HG02798 (cell line): Measurements from ENCODE around the gene IPP.
"Not testable (repeated sequence)": the region's sequence is repeated elsewhere in the genome, so short reads cannot be mapped to it uniquely, and the experiment has no call there.

Experiments used
- ATAC-seq: cut with Tn5 transposase; IDR thresholded peaks from one replicate; pipeline ENCODE4 v1.9.1; 2021; ENCODE audit warnings: mild to moderate bottlenecking; ENCODE audit not compliant: unreplicated experiment, poor library complexity

Gene IPP

DNA sequence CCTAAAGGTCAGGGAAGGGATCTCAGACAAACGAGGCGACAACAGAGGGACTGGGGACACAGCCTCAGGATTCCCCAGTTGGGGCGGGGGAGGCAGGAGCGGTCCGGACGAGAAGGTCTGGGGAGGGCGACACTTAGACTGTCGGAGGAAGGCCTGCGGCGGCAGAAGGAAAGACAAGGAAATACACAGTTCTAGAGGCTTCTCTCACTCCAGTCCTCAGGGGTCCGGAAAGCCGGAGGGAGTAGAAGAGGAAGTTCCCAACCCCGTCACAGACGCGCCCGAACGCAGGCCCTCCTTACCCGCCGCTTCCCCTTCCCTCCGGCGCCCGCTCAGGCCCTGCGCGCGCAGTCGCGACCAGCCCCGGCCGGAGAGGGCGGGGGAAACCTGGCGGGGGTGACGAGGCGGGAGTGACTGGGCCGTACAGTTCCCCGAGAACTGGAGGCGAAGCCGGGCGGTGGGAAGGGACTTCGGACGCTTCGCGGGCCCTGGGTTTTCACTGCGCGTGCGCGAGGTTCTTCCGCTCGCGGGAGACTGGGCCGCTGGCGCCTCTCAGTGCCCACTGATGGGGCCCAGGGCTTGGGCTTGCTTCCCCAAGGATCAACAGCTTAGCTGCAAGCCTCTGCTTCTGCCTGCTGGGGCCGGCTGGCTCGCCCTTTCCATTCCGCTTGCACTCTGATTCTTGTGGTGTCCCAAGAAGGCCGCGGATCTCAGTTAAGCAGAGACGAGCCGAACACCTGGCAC is at the start of gene IPP:
IPP (minus strand) TSS at position 356 of the 741 bp plus-strand sequence. CDS start 4,242 bp downstream, outside the sequence.
- peak; percentile 94 for ATAC-seq

DNA sequence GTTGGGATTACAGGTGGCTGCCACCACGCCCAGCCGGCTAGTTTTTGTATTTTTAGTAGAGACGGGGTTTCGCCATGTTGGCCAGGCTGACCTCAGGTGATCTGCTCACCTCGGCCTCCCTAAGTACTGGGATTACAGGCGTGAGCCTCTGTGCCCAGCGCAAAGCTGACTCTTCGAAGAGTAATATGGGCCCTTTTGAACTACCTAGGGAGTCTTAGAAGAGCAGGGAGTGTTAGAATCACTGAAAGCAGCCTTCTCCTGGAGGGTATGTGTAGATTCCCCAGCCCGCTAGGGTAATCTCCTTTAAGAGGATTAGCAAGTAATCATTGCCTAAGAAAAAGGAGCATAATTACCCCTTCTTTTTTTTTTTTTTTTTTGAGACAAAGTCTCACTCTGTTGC is 46.5 kb upstream of the IPP start:
- ATAC-seq = no peak

DNA sequence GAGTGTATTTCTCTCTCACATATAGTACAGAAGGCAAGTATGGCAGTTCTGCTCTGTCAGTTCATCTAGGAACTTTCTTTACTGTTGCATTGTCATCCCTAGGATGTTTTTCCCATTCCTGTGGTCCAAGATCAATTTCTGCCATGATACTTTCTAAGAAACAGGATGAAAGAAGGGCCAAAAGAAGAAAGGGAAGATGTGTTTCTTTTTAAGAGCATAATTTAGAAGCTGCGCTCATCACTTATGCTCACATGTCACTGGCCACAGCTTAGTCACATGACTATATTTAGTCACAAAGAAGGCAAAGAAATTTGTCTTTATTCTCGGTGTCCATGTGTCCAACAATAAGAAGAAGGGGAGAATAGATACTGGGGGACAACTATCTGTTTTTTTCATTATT is 45.9 kb upstream of the IPP start:
- ATAC-seq = no peak

DNA sequence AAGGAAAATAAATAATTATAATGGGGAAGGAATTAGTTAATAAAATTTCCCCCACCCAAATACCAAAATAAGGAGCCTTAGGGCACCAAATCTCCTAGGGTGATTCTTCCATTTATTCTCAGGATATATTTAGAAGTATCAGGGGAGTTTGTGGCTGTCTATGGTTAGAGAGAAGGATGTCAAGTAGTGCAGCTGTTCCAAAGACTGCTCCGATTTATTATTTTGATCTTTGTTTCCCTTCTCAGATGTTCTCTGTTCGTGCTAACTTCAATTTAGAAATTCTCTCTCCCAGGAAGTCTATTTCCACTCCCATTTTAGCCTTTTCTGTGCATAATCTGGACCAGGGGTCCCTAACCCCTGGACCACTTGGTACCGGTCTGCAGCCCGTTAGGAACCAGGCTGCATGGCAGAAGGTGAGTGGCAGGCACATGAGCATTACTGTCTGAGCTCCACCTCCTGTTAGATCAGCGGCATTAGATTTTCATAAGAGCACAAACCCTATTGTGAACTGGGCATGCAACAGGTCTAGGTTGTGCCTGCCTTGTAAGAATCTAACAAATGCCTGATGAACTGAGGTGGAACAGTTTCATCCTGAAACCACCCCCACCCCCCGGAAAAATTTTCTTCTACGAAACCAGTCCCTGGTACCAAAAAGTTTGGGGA is 43.6 kb upstream of the IPP start:
- ATAC-seq = no peak

DNA sequence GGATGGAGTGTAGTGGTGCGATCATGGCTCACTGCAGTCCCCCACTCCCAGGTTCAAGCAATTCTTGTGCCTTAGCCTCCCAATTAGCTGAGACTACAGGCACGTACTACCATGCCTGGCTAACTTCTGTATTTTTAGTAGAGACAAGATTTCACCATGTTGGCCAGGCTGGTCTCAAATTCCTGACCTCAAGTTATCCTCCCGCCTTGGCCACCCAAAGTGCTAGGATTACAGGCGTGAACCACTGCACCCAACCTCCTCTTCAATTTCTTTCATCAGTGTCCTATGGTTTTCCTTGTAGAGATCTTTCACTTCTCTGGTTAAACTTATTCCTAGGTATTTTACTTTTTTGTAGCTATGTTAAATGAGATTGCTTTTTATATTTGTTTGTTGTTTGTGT is 42.3 kb upstream of the IPP start:
- no peak for ATAC-seq

DNA sequence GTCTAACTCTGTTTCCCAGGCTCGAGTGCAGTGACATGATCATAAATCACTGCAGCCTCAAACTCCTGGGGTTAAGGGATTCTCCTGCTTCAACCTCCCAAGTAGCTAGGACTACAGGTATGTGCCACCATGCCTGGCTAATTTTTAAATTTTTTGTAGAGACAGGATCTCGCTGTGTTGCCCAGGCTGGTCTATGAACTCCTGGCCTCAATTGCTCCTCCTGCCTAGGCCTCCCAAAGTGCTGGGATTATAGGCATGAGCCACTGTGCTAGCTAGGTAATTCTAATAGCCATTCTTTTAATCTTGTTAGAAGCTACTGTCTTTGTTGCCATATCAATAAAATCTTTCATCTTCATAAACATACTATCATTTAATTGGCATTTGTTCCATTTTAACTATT is 39.1 kb upstream of the IPP start:
- no peak for ATAC-seq

DNA sequence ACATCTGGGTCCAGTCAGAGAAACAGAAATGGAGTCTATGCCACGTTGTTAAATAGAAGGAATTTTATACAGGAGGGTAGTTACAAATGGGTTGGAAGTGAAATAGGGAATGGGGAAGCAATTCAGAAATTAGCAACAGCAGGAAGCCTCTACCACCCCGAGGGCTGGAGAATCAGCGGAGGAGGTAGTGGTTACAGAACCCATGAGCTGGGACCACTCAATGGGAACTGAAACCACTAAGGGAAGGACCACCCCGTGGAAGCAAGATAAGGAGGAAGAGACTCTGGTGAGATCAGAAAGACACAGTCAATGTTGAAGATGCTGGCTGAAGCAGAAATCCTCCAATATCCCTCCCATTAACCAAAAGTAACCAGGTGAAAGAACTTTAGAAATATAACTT is 37.5 kb upstream of the IPP start:
- ATAC-seq = no peak

DNA sequence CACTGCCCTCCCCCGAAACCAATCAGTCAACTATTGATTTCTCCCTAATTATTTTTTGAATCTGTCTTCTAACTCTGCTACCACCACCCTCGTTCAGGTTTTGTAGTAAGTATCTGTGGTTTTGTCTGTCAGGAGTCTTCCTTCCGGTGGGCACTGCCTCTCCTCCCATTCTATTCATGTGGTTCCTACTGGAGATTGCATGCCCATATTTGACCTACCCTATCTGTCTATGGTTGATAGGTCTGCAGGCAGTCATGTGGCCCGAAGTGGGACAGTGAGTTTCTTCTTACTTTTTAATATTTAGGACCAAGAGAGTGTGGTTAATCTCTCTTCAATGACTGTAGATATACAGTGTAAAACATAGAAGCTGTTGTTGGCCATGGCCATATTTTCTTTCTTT is 35.1 kb upstream of the IPP start:
- no peak for ATAC-seq

DNA sequence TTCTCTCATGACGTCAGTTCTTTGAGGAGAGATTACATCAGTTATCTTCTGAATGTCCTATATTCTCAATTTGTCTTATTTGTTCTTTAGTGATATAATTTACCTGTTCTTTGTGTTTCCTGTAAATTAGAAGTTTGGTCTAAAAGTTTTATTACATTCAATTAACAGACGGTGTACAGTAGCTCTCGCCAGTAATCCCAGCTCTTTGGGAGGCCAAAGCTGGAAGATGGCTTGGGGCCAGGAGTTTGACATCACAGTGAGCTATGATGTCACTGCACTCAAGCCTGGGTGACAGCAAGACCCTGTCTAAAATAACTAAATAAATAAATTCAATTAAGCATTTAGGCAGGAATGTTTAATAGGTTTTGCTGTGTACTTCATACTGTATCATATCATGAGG is 25.3 kb upstream of the IPP start:
- ATAC-seq = no peak

DNA sequence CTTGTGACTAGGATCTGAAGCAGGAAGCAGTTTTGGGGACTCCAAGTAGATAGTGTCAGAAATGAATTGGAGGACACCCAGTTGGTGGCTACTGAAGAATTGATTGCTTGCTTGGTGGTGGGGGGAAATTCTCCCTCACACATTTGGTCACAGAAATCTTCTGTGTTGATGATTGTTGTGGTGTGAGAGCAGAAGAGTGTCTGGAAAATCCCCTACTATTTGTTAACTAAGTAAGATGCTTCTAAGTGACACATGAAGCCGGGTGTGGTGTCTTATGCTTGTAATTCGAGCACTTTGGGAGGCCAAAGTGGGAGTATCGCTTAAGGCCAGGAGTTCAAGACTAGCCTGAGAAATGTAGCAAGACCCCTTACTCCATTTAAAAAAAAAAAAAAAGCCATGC is 22.5 kb upstream of the IPP start:
- ATAC-seq = no peak

DNA sequence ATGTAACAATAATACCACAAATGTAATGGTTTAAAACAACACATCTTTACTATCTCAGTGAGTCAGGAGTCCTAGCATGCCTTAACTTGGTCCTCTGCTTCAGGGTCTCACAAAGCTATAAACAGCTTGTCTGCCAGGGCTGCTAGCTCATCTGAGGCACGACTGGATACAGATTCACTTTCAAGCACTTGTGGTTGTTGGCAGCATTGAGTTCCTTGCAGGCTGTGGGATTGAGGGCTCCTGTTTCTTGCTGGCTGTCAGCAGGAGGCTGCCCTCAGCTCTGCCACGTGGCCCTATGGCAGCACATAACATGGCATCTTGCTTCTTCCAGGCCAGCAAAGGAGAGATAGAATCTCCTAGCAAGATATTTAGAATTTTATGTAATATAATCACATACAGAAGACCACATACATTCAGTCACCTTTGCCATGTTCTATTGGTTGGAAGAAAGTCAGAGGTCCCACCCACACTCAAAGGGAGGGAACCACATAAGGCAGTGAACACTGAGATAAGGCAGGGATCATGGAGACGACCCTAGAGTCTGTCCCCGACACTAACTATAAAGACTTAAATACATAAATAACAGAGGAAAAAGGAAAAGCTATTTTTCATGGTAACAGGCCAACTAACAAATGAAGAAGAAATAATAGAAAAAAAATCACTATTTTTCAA is 18.9 kb upstream of the IPP start:
- no peak for ATAC-seq

DNA sequence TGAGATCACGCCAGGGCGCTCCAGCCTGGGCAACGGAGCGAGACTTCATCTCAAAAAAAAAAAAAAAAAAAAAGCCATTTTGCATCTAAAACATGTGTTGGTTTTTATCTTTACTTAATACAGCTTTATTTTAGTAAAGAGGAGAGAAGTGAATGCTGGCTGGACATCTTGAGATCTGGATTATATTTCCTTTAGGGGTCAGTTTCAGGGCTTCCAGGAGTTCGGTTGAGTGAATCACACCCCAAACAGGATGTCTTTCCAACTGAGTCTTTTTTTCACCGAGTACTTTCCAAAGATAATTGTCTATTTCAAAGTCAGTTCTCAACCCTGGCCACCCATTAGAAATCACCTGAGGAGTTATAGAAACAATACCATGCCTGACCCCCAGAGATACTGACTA is 16.6 kb upstream of the IPP start:
- no peak for ATAC-seq

DNA sequence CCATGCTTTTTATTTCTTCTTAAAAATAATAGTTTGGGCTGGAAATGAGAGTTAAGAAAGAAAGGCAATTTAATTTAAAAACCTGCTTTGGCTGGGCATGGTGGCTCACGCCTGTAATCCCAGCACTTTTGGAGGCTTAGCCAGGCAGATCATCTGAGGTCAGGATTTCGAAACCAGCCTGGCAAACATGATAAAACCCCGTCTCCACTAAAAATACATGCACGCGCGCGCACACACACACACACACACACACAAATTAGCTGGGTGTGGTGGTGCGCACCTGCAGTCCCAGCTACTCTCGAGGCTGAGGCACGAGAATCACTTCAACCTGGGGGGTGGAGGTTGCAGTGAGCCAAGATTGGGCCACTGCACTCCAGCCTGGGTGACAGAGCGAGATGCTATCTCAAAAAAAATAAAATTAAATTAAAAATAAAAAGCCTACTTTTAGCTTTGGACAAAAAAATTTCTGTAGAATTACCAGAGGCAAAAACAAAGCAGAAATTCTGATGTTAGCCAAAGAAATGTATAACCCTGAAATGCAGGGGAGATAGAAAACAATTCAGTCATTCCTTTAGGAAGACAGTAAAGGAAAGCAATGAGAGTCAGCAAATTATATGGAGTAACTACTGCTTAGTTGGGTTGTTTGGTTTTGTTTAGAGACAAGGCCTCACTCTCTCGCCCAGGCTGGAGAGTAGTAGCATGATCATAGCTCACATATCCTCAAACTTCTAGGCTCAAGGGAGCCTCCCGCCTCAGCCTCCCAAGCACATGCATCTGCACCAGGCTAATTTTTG is 15.7 kb upstream of the IPP start:
- ATAC-seq = no peak

DNA sequence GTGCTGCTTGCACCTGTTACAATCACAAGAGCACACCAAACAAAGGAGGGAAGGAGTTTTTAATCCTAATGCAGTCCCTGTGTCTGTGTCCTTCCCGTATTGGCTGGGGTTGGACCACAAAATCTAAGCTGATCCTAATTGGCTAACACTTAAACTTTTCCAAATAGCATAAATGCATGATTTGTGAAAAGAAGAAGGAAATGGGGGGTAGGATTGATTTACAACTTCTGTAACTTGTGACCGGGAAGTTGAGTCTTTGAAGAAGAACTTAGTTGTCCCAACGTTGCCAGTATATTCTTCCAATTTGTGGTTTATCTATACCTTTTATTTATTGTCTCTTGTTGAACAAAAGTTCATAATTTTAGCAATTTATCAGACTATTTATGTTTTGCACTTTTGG is 11.8 kb upstream of the IPP start:
- no peak for ATAC-seq

DNA sequence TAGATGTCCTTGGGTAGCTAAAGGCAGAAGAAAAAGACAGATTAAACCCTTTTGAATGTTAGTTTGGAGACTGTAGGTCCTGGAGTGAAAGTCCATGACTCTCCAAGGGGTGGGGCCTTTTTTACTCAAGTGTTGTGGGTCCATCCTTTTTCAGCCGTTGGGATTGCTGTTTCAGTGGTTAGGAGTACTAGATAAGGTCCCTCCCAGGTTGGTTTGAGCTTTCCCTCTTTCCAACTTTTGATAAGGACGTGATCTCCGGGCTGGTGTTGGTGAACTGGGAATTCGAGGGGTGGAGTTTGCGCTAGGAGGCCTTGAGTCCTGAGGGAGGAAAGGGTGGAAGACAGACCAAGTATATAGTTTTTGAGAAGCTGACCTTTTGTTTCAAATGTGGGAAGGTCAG is 5.2 kb upstream of the IPP start:
- ATAC-seq = no peak

DNA sequence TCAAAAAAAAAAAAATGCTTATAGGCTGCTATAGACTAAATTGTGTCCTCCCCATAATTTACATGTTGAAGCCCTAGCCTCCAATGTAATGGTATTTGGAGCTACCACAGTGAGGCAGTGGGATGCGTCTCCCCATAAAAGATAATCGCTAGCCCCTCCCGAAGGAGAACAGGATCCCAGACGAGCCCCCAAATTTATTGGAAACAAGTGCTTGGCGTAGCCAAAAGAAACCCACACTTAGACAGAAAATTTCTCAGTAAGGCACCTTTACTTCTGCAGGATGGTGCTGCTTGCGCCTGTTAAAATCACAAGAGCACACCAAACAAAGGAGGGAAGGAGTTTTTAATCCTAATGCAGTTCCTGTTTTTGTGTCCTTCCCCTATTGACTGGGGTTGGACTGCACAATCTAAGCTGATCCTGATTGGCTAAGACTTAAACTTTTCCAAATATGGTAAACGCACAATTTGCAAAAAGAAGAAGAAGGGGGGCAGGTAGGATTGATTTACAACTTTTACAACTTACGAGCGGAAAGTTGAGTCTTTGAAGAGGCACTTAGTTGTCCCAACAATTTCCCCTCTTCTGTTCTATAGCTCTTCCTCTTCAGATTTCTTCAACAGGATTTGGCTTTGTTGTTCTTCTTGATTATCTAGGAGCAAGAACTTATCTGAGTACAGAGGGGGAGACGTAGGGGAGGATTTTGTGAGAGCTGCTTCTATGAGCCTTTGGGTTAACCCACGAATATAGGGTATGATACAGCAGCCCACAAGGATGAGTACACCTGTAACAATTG is 3.0 kb upstream of the IPP start:
- ATAC-seq = no peak

DNA sequence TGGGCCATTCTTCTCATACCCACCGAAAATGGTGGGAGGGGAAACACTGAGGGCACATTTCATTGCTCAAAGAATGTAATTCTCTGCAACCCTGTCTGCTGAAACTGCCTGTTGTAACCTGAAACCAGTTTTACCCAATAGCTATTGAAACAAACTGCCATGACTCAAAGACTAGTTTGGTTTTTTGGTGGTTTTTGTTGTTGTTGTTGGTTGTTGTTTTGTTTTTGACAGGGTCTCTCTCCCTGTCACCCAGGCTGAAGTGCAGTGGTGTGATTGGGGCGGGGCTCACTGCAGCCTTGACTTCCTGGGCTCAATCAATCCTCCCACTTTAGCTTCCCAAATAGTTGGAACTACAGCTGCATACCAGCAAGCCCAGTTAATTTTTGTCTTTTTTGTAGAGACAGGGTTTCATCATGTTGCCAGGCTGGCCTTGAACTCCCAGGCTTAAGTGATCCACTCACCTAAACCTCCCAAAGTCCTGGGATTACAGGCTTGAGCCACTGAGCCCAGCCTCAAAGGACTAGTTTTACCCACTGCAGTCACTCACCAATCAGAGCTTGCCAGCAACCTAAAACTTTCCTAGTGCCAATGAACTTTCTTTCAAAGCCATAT is 2.1 kb upstream of the IPP start:
- no peak for ATAC-seq

DNA sequence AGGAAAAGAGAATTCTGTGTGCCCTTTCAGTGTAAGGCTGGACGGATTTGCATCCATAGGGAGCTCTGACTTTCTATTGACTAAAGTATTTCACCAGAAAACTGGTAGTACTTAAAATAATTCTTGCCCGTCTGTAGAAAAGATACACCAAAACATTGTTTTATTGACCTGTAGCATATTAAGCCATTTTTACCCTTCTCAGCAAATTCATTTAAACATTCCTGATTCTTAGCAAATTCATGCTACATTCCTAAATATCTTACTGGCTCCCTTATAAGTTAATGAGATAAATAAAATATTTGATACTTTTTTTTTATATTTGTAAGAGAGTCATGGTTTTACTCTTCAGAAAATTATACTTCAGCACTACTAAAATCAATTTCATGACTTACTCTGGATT is 1.6 kb upstream of the IPP start:
- ATAC-seq = no peak

DNA sequence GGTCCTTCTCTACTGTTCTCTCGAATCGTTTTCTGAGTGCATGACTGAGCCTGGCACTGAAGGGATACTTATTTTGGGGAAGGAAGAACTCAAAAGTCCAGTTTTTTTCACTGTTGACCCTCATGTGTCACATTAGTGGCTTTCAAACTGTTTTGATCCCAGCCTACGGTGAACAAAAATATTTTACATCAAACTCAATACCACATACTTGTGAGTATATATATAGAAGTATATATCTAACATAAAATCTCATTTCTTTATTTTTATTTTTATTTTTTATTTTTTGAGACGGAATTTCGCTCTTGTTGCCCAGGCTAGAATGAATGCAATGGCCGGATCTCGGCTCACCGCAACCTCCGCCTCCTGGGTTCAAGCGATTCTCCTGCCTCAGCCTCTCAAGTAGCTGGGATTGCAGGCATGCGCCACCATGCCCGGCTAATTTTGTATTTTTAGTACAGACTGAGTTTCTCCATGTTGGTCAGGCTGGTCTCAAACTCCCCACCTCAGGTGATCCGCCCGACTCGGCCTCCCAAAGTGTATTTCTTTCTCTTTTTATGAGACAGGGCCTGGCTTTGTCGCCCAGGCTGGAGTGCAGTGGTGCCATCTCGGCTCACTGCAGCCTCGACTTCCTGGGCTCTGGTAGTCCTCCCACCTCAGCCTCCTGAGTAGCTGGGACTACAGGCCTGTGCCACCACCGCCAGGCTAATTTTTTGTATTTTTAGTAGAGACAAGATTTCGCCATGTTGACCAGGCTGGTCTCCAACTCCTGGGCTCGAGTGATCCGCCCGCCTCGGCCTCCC is 786 bp upstream of the IPP start:
- ATAC-seq = not testable (repeated sequence)
